Measurements from ENCODE around the gene MYH9. TPM values are rescaled to one million over a fixed set of nuclear protein-coding genes. Genes with fewer than 3 reads are reported as not detected.

Gene MYH9
- total RNA-seq, 1 experiment from 2014 or later: 653 TPM

DNA sequence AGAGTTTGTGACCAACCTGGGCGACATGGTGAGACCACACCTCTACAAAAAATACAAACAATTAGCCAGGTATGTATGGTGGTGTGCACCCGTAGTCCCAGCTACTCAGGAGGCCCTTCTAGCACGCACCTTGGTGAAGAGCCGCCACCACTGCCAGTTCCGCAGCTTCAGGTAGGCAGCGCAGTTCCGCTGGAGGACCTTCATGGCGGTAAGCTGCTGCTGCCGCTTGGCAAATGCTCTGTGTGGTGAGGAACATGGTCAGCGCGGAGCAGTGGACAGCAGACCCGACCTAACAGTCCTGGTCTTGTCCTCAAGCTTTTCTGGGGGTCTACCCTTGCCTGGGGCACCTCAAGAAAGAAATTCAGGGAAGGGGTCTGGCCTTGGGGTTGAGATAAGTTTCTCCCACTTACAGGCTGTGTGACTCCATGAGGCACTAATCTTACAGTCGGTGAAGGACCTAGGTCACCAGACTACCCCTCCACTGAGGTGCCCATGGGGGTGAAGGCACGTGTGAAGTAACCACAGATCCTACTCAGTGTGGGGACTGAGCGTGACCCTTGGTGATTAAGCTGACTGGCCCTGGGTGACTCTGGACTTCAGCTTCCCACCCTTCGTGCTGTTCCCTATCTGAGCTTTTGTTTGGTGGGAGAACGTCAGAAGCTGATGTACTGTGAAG lies 85.2 kb downstream of the MYH9 start:
- no peak for TF ChIP-seq CTCF (IDR thresholded peaks at IDR 0.05; ENCODE audit: unreplicated experiment)
- H3K36me3 Mint-ChIP-seq (ENCODE audit: insufficient read depth, unreplicated experiment): peaks cover 96% of the 10 kb centered on the region
- DNase-seq (ENCODE audit: unreplicated experiment): no peak
- H3K27ac Mint-ChIP-seq (ENCODE audit: low read depth, unreplicated experiment): no peak overlapping the region
- H3K27me3 Mint-ChIP-seq (ENCODE audit: insufficient read depth, unreplicated experiment): no peaks in the 10 kb centered on the region
- BruUV-seq (replicated peaks): no TSS peak
- no peaks in the 10 kb centered on the region for H3K9me3 Mint-ChIP-seq (ENCODE audit: unreplicated experiment)
- intact Hi-C loops (cut with micrococcal nuclease): no loop called here
- H3K4me3 Mint-ChIP-seq (ENCODE audit: unreplicated experiment): no peak overlapping the region
- H3K4me1 Mint-ChIP-seq (ENCODE audit: insufficient read depth, unreplicated experiment): peaks cover 7% of the 10 kb centered on the region
- POLR2A ChIA-PET: interaction anchor here (1.1 to 2.9 kb wide), 7 partner anchors 9 to 178 kb away, joined by 3 to 14 read pairs (median 4); no protein-coding TSS in a partner anchor
- CTCF ChIA-PET: interaction anchor here (0.6 to 11.4 kb wide), 25 partner anchors 10 to 461 kb away, joined by 3 to 180 read pairs (median 4); no protein-coding TSS in a partner anchor

- Mint-ChIP-seq H3K9me3 (ENCODE audit: unreplicated experiment) (no peaks in the 10 kb centered on the region), H3K27ac (ENCODE audit: low read depth, unreplicated experiment) (no peak overlapping the region), H3K27me3 (ENCODE audit: insufficient read depth, unreplicated experiment) (no peaks in the 10 kb centered on the region), H3K4me1 (ENCODE audit: insufficient read depth, unreplicated experiment) (peaks cover 7% of the 10 kb centered on the region), H3K36me3 (ENCODE audit: insufficient read depth, unreplicated experiment) (peaks cover 96% of the 10 kb centered on the region), H3K4me3 (ENCODE audit: unreplicated experiment) (no peak overlapping the region)
- ChIA-PET POLR2A (interaction anchor here (1.1 to 2.9 kb wide), 7 partner anchors 9 to 179 kb away, joined by 3 to 14 read pairs (median 4); partner anchors contain the start of gene MYH9), CTCF (interaction anchor here (0.6 to 11.4 kb wide), 35 partner anchors 9 to 310 kb away, joined by 3 to 180 read pairs (median 4); partner anchors contain the start of gene FOXRED2)
- no peak for DNase-seq (ENCODE audit: unreplicated experiment)
- TF ChIP-seq CTCF (IDR thresholded peaks at IDR 0.05; ENCODE audit: unreplicated experiment): no peak
- BruUV-seq (replicated peaks): no TSS peak
- intact Hi-C loops (cut with micrococcal nuclease): loop anchor here (1.0 kb wide), 2 partner anchors 84 to 168 kb away; no protein-coding TSS in a partner anchor
Measured at GRCh38 chr22:36301851-36302250, 85.9 kb downstream of the MYH9 start.

GRCh38 chr22:36301384-36301828 lies 86.4 kb downstream of the MYH9 start:
- no peaks in the 10 kb centered on the region for H3K9me3 Mint-ChIP-seq (ENCODE audit: unreplicated experiment)
- H3K4me3 Mint-ChIP-seq (ENCODE audit: unreplicated experiment): no peak overlapping the region
- peak; percentile 73 for DNase-seq (ENCODE audit: unreplicated experiment)
- H3K27ac Mint-ChIP-seq (ENCODE audit: low read depth, unreplicated experiment): no peak overlapping the region
- ChIA-PET CTCF (interaction anchor here (0.5 to 11.4 kb wide), 45 partner anchors 8 to 352 kb away, joined by 3 to 180 read pairs (median 4); partner anchors contain the start of gene FOXRED2), POLR2A (interaction anchor here (0.7 to 2.9 kb wide), 16 partner anchors 10 to 179 kb away, joined by 3 to 14 read pairs (median 3); partner anchors contain the start of gene MYH9)
- intact Hi-C loops (cut with micrococcal nuclease): loop anchor here (1.0 kb wide), 2 partner anchors 85 to 169 kb away; no protein-coding TSS in a partner anchor
- BruUV-seq (replicated peaks): no TSS peak
- no peaks in the 10 kb centered on the region for H3K27me3 Mint-ChIP-seq (ENCODE audit: insufficient read depth, unreplicated experiment)
- H3K4me1 Mint-ChIP-seq (ENCODE audit: insufficient read depth, unreplicated experiment): peaks cover 7% of the 10 kb centered on the region
- peaks cover 96% of the 10 kb centered on the region for H3K36me3 Mint-ChIP-seq (ENCODE audit: insufficient read depth, unreplicated experiment)
- TF ChIP-seq CTCF (IDR thresholded peaks at IDR 0.05; ENCODE audit: unreplicated experiment): peak; percentile 94

All from MCF 10A (cell line).